Activated CD4-positive, alpha-beta T cell treated with anti-CD3 and anti-CD28 coated beads, Interleukin-10, Interleukin-2, amounts not matched to agents 100 ng/mL and 50 ng/mL, durations not matched to agents 16 hours and 8 hours (primary cell): ENCODE data around the gene PPIF.

Experiments
- DNase-seq: peaks from one replicate; pipeline ENCODE4 v3.0.0-alpha.2; 2020

Gene PPIF

GRCh38 chr10:79313911-79314439, 33.3 kb upstream of the PPIF start:
- no peak for DNase-seq

- DNase-seq = no peak
These were observed 32.3 kb upstream of the PPIF start for GRCh38 chr10:79314761-79315601.

- DNase-seq = no peak
These were observed 31.7 kb upstream of the PPIF start for GRCh38 chr10:79315602-79315920.

- DNase-seq = peak; percentile 73
These were observed 30.4 kb upstream of the PPIF start for GRCh38 chr10:79316671-79317431.

GRCh38 chr10:79318369-79318768, 28.9 kb upstream of the PPIF start:
- DNase-seq = peak; percentile 36

- no peak for DNase-seq
These were observed 28.0 kb upstream of the PPIF start for GRCh38 chr10:79319115-79319771.

- no peak for DNase-seq
These were observed 27.0 kb upstream of the PPIF start for GRCh38 chr10:79320316-79320715.

- DNase-seq = peak; percentile 81
These were observed 26.3 kb upstream of the PPIF start for GRCh38 chr10:79320820-79321493.

- no peak for DNase-seq
These were observed 25.8 kb upstream of the PPIF start for GRCh38 chr10:79321494-79321882.

GRCh38 chr10:79321951-79322350, 25.3 kb upstream of the PPIF start:
- no peak for DNase-seq

GRCh38 chr10:79322616-79323543, 24.4 kb upstream of the PPIF start:
- peak; percentile 91 for DNase-seq

GRCh38 chr10:79323602-79324001, 23.7 kb upstream of the PPIF start:
- no peak for DNase-seq

- no peak for DNase-seq
These were observed 23.1 kb upstream of the PPIF start for GRCh38 chr10:79324032-79324695.

- DNase-seq = no peak
These were observed 20.7 kb upstream of the PPIF start for GRCh38 chr10:79326361-79327089.

GRCh38 chr10:79327090-79327457, 20.2 kb upstream of the PPIF start:
- DNase-seq = no peak

- DNase-seq = no peak
These were observed 19.0 kb upstream of the PPIF start for GRCh38 chr10:79328147-79328701.

GRCh38 chr10:79328737-79329504, 18.3 kb upstream of the PPIF start:
- DNase-seq = peak; percentile 29

- DNase-seq = no peak
These were observed 17.7 kb upstream of the PPIF start for GRCh38 chr10:79329529-79329928.

- DNase-seq = peak; percentile 49
These were observed 16.0 kb upstream of the PPIF start for GRCh38 chr10:79331226-79331625.
